ENCODE measurements around the gene DMAP1. TPM values are rescaled to one million over a fixed set of nuclear protein-coding genes. Genes with fewer than 3 reads are reported as not detected.

Gene DMAP1
- total RNA-seq, 2 donors from 2014 or later = 23.0 to 32.1 TPM

DNA sequence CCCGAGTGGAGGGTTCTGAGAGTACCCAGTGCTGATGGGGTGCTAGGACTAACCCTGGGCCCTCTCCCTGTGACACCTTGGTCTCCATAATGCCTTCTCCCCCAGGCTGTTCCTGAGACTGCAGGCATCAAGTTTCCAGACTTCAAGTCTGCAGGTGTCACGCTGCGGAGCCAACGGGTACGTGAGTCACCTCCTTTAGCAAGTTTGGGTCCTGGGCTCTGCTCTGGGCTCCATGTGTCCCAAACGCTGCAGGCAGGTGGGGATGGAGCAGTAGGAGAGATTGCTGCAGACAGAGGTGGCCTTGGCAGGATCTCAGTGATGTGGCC lies 6.0 kb downstream of the DMAP1 start:
- DNase-seq (ENCODE audit: low spot score) = no peak
- Histone ChIP-seq H3K9me3 (no peaks in the 10 kb centered on the region), H3K27me3 (no peaks in the 10 kb centered on the region), H3K4me1 (peaks cover 0 to 7% of the 10 kb centered on the region in 2 donors), H3K4me3 (no peak overlapping the region), H3K27ac (no peak overlapping the region), H3K36me3 (peaks cover 38% of the 10 kb centered on the region)
- TF ChIP-seq, protein P1, sequence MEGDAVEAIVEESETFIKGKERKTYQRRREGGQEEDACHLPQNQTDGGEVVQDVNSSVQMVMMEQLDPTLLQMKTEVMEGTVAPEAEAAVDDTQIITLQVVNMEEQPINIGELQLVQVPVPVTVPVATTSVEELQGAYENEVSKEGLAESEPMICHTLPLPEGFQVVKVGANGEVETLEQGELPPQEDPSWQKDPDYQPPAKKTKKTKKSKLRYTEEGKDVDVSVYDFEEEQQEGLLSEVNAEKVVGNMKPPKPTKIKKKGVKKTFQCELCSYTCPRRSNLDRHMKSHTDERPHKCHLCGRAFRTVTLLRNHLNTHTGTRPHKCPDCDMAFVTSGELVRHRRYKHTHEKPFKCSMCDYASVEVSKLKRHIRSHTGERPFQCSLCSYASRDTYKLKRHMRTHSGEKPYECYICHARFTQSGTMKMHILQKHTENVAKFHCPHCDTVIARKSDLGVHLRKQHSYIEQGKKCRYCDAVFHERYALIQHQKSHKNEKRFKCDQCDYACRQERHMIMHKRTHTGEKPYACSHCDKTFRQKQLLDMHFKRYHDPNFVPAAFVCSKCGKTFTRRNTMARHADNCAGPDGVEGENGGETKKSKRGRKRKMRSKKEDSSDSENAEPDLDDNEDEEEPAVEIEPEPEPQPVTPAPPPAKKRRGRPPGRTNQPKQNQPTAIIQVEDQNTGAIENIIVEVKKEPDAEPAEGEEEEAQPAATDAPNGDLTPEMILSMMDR (IDR thresholded peaks at IDR 0.05) = no peak

DNA sequence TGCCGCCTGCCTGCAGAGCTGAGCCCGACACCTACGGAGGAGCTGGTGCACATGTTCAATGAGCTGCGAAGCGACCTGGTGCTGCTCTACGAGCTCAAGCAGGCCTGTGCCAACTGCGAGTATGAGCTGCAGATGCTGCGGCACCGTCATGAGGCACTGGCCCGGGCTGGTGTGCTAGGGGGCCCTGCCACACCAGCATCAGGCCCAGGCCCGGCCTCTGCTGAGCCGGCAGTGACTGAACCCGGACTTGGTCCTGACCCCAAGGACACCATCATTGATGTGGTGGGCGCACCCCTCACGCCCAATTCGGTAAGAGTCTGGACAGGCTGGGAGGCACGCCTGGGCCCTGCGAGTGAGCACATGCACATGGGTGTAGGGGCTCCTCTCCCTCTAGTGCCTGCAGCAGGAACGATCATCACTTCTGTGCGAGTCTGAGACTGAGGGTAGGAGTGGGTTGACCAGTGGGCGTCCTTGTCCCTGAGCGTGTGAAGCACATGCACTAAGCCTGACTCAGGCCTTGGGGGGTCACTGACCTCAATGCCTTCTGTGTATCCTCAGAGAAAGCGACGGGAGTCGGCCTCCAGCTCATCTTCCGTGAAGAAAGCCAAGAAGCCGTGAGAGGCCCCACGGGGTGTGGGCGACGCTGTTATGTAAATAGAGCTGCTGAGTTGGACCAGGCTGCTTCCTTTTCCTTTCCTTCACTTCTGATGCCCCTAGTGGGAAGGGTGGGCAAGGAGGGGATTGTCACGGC lies 6.9 kb downstream of the DMAP1 start:
- Histone ChIP-seq H3K27me3 (no peaks in the 10 kb centered on the region), H3K4me1 (no peaks in the 10 kb centered on the region), H3K4me3 (no peak overlapping the region), H3K36me3 (peaks cover 38% of the 10 kb centered on the region), H3K9me3 (no peaks in the 10 kb centered on the region), H3K27ac (no peak overlapping the region)
- no peak for DNase-seq (ENCODE audit: low spot score)
- TF ChIP-seq, protein P1 (IDR thresholded peaks at IDR 0.05) = no peak

DNA sequence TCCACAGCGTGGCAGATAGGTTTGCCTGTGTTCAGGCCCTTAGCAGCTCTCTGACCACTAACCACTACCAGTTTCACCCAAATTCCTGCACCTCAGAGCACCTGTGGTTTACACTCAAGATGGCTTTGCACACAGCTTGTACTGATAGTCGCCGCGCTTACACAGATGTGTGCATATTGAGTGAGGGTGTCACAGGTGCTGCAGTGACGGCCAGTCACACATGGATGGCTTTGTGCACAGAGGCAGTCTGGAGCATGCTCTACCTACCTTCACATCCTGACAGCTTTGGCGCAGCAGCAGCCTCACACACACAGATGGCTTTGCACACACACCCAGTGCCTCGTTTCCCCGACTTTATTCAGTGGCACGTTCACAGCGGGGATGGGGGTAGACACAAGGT lies 7.5 kb downstream of the DMAP1 start:
- Histone ChIP-seq H3K27ac (no peak overlapping the region), H3K4me1 (no peaks in the 10 kb centered on the region), H3K36me3 (peaks cover 38% of the 10 kb centered on the region), H3K4me3 (no peak overlapping the region), H3K27me3 (no peaks in the 10 kb centered on the region), H3K9me3 (no peaks in the 10 kb centered on the region)
- no peak for DNase-seq (ENCODE audit: low spot score)
- TF ChIP-seq, protein P1 (IDR thresholded peaks at IDR 0.05) = no peak

DNA sequence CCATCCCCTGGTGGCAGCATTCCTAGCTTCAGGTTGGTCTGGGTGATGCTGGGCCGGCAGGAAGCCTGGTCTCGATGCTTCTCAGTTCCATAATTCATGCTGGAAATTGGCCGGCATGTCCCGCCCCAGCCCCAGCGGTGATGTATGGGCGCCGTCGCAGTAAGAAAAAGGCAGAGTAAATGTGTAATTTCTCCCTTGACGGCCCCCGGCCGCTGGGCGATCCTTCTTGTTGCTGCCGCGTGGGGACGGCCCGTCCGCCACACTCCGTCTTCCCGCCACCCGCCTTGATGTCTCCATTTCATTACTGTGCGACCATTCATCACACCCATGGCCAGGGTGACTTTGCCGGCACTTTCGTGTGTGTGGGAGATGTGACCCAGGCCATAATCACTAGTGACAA lies 8.5 kb downstream of the DMAP1 start:
- Histone ChIP-seq H3K27ac (no peak overlapping the region), H3K27me3 (no peaks in the 10 kb centered on the region), H3K4me3 (no peak overlapping the region), H3K9me3 (no peaks in the 10 kb centered on the region), H3K4me1 (no peaks in the 10 kb centered on the region), H3K36me3 (peaks cover 38% of the 10 kb centered on the region)
- DNase-seq (ENCODE audit: low spot score) = no peak
- TF ChIP-seq, protein P1 (IDR thresholded peaks at IDR 0.05) = no peak

DNA sequence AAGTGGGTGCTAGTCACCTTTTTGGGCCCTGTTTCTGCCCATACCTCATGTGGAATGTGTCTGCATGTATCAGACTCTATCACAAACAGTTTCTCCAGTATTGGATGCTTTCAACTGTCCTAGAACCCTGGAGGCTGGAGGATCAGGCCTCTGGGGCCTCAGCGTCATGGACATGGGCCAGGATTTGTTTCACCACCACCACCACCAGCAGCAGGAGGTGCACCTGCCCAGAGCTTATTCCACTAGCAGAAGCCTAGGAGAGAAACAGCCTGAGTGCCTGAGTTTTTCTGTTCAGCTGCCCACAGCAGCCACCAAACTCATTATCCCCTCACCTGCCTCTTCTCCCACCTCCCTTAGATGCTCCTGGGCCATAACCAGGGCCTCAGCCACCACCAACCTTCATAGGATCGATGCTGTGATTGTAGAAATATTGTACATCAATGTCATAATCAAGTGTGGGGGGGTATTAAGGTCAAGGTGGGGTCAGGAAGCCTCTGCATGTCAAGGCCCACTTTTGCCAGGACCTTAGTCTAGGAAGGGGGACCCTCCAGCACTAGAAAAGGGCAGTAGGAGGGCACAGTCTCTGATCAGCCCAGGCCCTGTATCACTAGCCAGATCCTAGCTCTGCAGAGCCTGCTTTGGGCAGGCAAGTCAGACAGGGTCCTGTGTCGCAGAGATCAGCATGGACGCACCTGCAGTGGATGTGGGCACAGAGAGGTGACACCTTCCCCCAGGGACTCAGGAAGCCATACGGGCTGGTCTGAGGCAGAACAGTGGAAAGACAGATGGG lies 9.3 kb downstream of the DMAP1 start:
- no peak for DNase-seq (ENCODE audit: low spot score)
- H3K4me3 ChIP-seq = no peak overlapping the region
- H3K4me1 ChIP-seq = no peaks in the 10 kb centered on the region
- H3K27me3 ChIP-seq = no peaks in the 10 kb centered on the region
- no peak overlapping the region for H3K27ac ChIP-seq
- peaks cover 38% of the 10 kb centered on the region for H3K36me3 ChIP-seq
- TF ChIP-seq, protein P1 (IDR thresholded peaks at IDR 0.05) = no peak
- no peaks in the 10 kb centered on the region for H3K9me3 ChIP-seq
